C4-2B (cell line): ENCODE results near the gene CPEB4.

Source experiments
- CTCF ChIP-seq: fragments of 450-650 bp; conservative IDR thresholded peaks from 2 replicates; pipeline ENCODE4 v1.5.1; 2017; ENCODE audit warnings: mild to moderate bottlenecking
- ZFX ChIP-seq: fragments of 450-650 bp; IDR thresholded peaks from 2 replicates; pipeline ENCODE4 v1.6.1; 2017

GRCh38 chr5:173891308-173892116 lies 3.4 kb downstream of the CPEB4 start:
- TF ChIP-seq CTCF = no peak
- TF ChIP-seq ZFX = no peak
